Trophoblast cell (in vitro differentiated cells and primary cell): ENCODE measurements around the gene GRIA4.
"Not testable (repeated sequence)": the region's sequence is repeated elsewhere in the genome, so short reads cannot be mapped to it uniquely, and the experiment has no call there.

Experiments used
- DNase-seq, 2 donors: peaks; one replicate each; pipeline ENCODE4 v3.0.0-alpha.2; 2016
- H2AFZ ChIP-seq: 2 replicates; pipeline ENCODE4 v1.6.1; 2013; ENCODE audit warnings: low read length, moderate library complexity, mild to moderate bottlenecking; ENCODE audit not compliant: insufficient read depth, poor library complexity
- H2AK5ac ChIP-seq: 2 replicates; pipeline ENCODE4 v1.6.1; 2013; ENCODE audit warnings: mild to moderate bottlenecking, low read length
- H2BK120ac ChIP-seq: 2 replicates; pipeline ENCODE4 v1.6.1; 2013; ENCODE audit warnings: low read length, mild to moderate bottlenecking, moderate library complexity; ENCODE audit not compliant: insufficient read depth, poor library complexity
- H2BK12ac ChIP-seq: 2 replicates; pipeline ENCODE4 v1.6.1; 2013; ENCODE audit warnings: mild to moderate bottlenecking, low read length, moderate library complexity
- H2BK5ac ChIP-seq: 2 replicates; pipeline ENCODE4 v1.6.1; 2013; ENCODE audit warnings: low read length, low read depth, moderate library complexity, mild to moderate bottlenecking; ENCODE audit not compliant: poor library complexity
- H3K14ac ChIP-seq: 2 replicates; pipeline ENCODE4 v1.6.1; 2013; ENCODE audit warnings: mild to moderate bottlenecking, low read length
- H3K18ac ChIP-seq: 2 replicates; pipeline ENCODE4 v1.6.1; 2013; ENCODE audit warnings: mild to moderate bottlenecking, low read length
- H3K23ac ChIP-seq: 2 replicates; pipeline ENCODE4 v1.6.1; 2013; ENCODE audit warnings: low read length
- H3K27ac ChIP-seq: 2 replicates; pipeline ENCODE4 v1.5.1; 2013; ENCODE audit warnings: low read depth, mild to moderate bottlenecking, inconsistent platforms, low read length, moderate library complexity
- H3K27me3 ChIP-seq: 2 replicates; pipeline ENCODE4 v1.6.1; 2013; ENCODE audit warnings: inconsistent platforms, mild to moderate bottlenecking, low read length, moderate library complexity; ENCODE audit not compliant: insufficient read depth
- H3K36me3 ChIP-seq, 2 experiments: 1 replicate in 1 of 2; 2 replicates in 1 of 2; pipeline ENCODE4 v1.6.1; 2013; ENCODE audit warnings: low read length in 2 of 2, mild to moderate bottlenecking in 2 of 2, moderate library complexity in 1 of 2; ENCODE audit not compliant: insufficient read depth in 2 of 2, control insufficient read depth in 1 of 2
- H3K4ac ChIP-seq: 2 replicates; pipeline ENCODE4 v1.6.1; 2013; ENCODE audit warnings: low read depth, mild to moderate bottlenecking, low read length, moderate library complexity
- H3K4me1 ChIP-seq, 2 experiments: 1 replicate in 1 of 2; 2 replicates in 1 of 2; pipeline ENCODE4 v1.6.1; 2013; ENCODE audit warnings: low read length in 2 of 2, mild to moderate bottlenecking in 2 of 2, moderate library complexity in 1 of 2; ENCODE audit not compliant: insufficient read depth in 2 of 2, control insufficient read depth in 1 of 2
- H3K4me2 ChIP-seq: 2 replicates; pipeline ENCODE4 v1.6.1; 2013; ENCODE audit warnings: inconsistent platforms, mild to moderate bottlenecking, low read length, moderate library complexity
- H3K4me3 ChIP-seq: 2 replicates; pipeline ENCODE4 v1.5.1; 2013; ENCODE audit warnings: mild to moderate bottlenecking, low read depth, low read length, inconsistent platforms
- H3K79me1 ChIP-seq: one replicate; pipeline ENCODE4 v1.6.1; 2013; ENCODE audit warnings: low read length
- H3K79me2 ChIP-seq: 2 replicates; pipeline ENCODE4 v1.6.1; 2013; ENCODE audit warnings: low read length, mild to moderate bottlenecking; ENCODE audit not compliant: control insufficient read depth, insufficient read depth, poor library complexity
- H3K9ac ChIP-seq: 2 replicates; pipeline ENCODE4 v1.6.1; 2013; ENCODE audit warnings: mild to moderate bottlenecking, low read length
- H3K9me3 ChIP-seq: 2 replicates; pipeline ENCODE4 v1.6.1; 2013; ENCODE audit warnings: low read depth, mild to moderate bottlenecking, control low read depth, inconsistent platforms, low read length; ENCODE audit not compliant: insufficient read depth
- H4K12ac ChIP-seq: 2 replicates; pipeline ENCODE4 v1.6.1; 2013; ENCODE audit warnings: low read depth, mild to moderate bottlenecking, low read length, moderate library complexity
- H4K8ac ChIP-seq: 2 replicates; pipeline ENCODE4 v1.6.1; 2013; ENCODE audit warnings: low read depth, mild to moderate bottlenecking, low read length, moderate library complexity
- H4K91ac ChIP-seq: one replicate; pipeline ENCODE4 v1.6.1; 2013; ENCODE audit warnings: low read depth, mild to moderate bottlenecking, low read length, moderate library complexity
- WGBS: extraction: QIAGEN DNeasy Blood & Tissue Kit; methylation state at CpG from one replicate; pipeline ENCODE4 v1.1.7; 2013; ENCODE audit warnings: missing lambda C conversion rate; ENCODE audit not compliant: insufficient read length, insufficient coverage; ENCODE audit errors: extremely low coverage; 5-methylcytosine and 5-hydroxymethylcytosine counted together

Gene GRIA4

GRCh38 chr11:105781807-105782206 lies 171.9 kb downstream of the GRIA4 start:
- H3K27me3 ChIP-seq: no peaks in the 10 kb centered on the region
- no peaks in the 10 kb centered on the region for H3K79me2 ChIP-seq
- H4K8ac ChIP-seq: no peak overlapping the region
- no peak overlapping the region for H3K9ac ChIP-seq
- no peaks in the 10 kb centered on the region for H3K79me1 ChIP-seq
- no peak overlapping the region for H3K4me3 ChIP-seq
- no peak overlapping the region for H2AK5ac ChIP-seq
- WGBS: no CpG with 5 or more reads among the region's 1 CpG
- no peak overlapping the region for H3K14ac ChIP-seq
- H3K18ac ChIP-seq: no peak overlapping the region
- no peak overlapping the region for H4K12ac ChIP-seq
- H3K9me3 ChIP-seq: no peaks in the 10 kb centered on the region
- H3K4me1 ChIP-seq: no peaks in the 10 kb centered on the region
- no peak overlapping the region for H3K23ac ChIP-seq
- no peak overlapping the region for H3K4me2 ChIP-seq
- H2BK120ac ChIP-seq: no peak overlapping the region
- DNase-seq: no peak
- H2BK12ac ChIP-seq: no peak overlapping the region
- no peak overlapping the region for H4K91ac ChIP-seq
- H3K27ac ChIP-seq: no peak overlapping the region
- H3K36me3 ChIP-seq: no peaks in the 10 kb centered on the region
- no peak overlapping the region for H2AFZ ChIP-seq
- H3K4ac ChIP-seq: no peak overlapping the region
- H2BK5ac ChIP-seq: no peak overlapping the region

- H3K27ac ChIP-seq: no peak overlapping the region
- H3K23ac ChIP-seq: no peak overlapping the region
- no CpG with 5 or more reads among the region's 2 CpGs for WGBS
- H3K27me3 ChIP-seq: no peaks in the 10 kb centered on the region
- DNase-seq: no peak
- H3K9ac ChIP-seq: no peak overlapping the region
- H4K12ac ChIP-seq: no peak overlapping the region
- no peak overlapping the region for H3K4ac ChIP-seq
- H3K36me3 ChIP-seq: no peaks in the 10 kb centered on the region
- H3K9me3 ChIP-seq: no peaks in the 10 kb centered on the region
- no peak overlapping the region for H2BK5ac ChIP-seq
- no peaks in the 10 kb centered on the region for H3K4me1 ChIP-seq
- H2BK120ac ChIP-seq: no peak overlapping the region
- no peaks in the 10 kb centered on the region for H3K79me2 ChIP-seq
- H2BK12ac ChIP-seq: no peak overlapping the region
- H3K4me3 ChIP-seq: no peak overlapping the region
- no peak overlapping the region for H3K4me2 ChIP-seq
- H4K8ac ChIP-seq: no peak overlapping the region
- H2AFZ ChIP-seq: no peak overlapping the region
- no peaks in the 10 kb centered on the region for H3K79me1 ChIP-seq
- no peak overlapping the region for H2AK5ac ChIP-seq
- H3K18ac ChIP-seq: no peak overlapping the region
- no peak overlapping the region for H4K91ac ChIP-seq
- no peak overlapping the region for H3K14ac ChIP-seq
Measured at GRCh38 chr11:105783216-105783615, 173.3 kb downstream of the GRIA4 start.

- H3K4me1 ChIP-seq, H2BK120ac ChIP-seq, H3K9ac ChIP-seq, DNase-seq, H3K9me3 ChIP-seq, H2AFZ ChIP-seq, H3K4me3 ChIP-seq, H2BK5ac ChIP-seq, H3K14ac ChIP-seq, H3K23ac ChIP-seq, H3K4me2 ChIP-seq, H3K36me3 ChIP-seq, H3K79me1 ChIP-seq, H3K18ac ChIP-seq, H2BK12ac ChIP-seq, H3K4ac ChIP-seq, H3K27ac ChIP-seq, H4K8ac ChIP-seq, H3K79me2 ChIP-seq, H3K27me3 ChIP-seq, H2AK5ac ChIP-seq, H4K12ac ChIP-seq, H4K91ac ChIP-seq: not testable (repeated sequence)
- no CpG with 5 or more reads among the region's 6 CpGs for WGBS
Measured at GRCh38 chr11:105785850-105786249, 176.0 kb downstream of the GRIA4 start.

- WGBS: no CpG with 5 or more reads among the region's 2 CpGs
- H3K79me1 ChIP-seq: no peaks in the 10 kb centered on the region
- no peak overlapping the region for H3K4me3 ChIP-seq
- H3K27me3 ChIP-seq: no peaks in the 10 kb centered on the region
- no peak overlapping the region for H3K23ac ChIP-seq
- H4K12ac ChIP-seq: no peak overlapping the region
- H3K4ac ChIP-seq: no peak overlapping the region
- no peak overlapping the region for H3K14ac ChIP-seq
- no peak overlapping the region for H3K9ac ChIP-seq
- no peak overlapping the region for H4K91ac ChIP-seq
- no peak overlapping the region for H2BK5ac ChIP-seq
- no peak overlapping the region for H2BK12ac ChIP-seq
- H3K79me2 ChIP-seq: no peaks in the 10 kb centered on the region
- H2AK5ac ChIP-seq: no peak overlapping the region
- H2BK120ac ChIP-seq: no peak overlapping the region
- H3K36me3 ChIP-seq: no peaks in the 10 kb centered on the region
- no peak for DNase-seq
- no peak overlapping the region for H2AFZ ChIP-seq
- H3K9me3 ChIP-seq: no peaks in the 10 kb centered on the region
- no peak overlapping the region for H3K18ac ChIP-seq
- H4K8ac ChIP-seq: no peak overlapping the region
- H3K4me2 ChIP-seq: no peak overlapping the region
- no peak overlapping the region for H3K27ac ChIP-seq
- H3K4me1 ChIP-seq: no peaks in the 10 kb centered on the region
Measured at GRCh38 chr11:105786741-105787140, 176.9 kb downstream of the GRIA4 start.
